T47D (cell line): ENCODE results near the gene CACNA1S.

Experiments
- DNase-seq, 2 experiments: peaks; one replicate each; pipeline versions ENCODE4 v3.0.0 to v3.0.0-alpha.2; 2011 to 2012; ENCODE audit warnings: low read depth in 1 of 2, low spot score in 1 of 2
- JUND ChIP-seq: IDR thresholded peaks from 2 replicates; pipeline ENCODE4 v1.6.1; 2012; ENCODE audit warnings: low read depth
- in situ Hi-C: cut with HindIII; loops from 2 replicates; pipeline ENCODE4 v1.10.0; 2016; ENCODE audit warnings: low sequenced_read_pairs, low pct_unique_long_range_greater_than_20kb

Gene CACNA1S

DNA sequence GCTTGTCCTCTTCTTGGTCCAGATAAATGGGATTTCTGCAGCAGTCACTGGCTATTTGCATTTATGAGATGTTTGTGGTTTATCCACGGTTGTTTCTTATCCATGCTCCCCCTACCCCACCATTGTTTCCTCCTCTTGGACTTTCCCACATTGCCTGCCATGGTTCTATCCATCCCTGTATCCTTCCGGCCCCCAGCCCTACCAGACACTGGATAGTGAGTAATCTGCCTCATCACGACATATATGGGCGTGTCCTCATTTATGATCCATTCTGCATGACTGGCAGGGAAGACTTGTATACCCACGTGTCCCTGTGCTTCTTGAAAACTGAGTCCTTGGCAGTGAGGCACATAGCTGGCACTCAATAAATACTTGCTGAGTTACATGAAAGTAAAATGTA lies 40.1 kb downstream of the CACNA1S start:
- in situ Hi-C loops: no loop called here
- DNase-seq: no peak
- no peak for TF ChIP-seq JUND

DNA sequence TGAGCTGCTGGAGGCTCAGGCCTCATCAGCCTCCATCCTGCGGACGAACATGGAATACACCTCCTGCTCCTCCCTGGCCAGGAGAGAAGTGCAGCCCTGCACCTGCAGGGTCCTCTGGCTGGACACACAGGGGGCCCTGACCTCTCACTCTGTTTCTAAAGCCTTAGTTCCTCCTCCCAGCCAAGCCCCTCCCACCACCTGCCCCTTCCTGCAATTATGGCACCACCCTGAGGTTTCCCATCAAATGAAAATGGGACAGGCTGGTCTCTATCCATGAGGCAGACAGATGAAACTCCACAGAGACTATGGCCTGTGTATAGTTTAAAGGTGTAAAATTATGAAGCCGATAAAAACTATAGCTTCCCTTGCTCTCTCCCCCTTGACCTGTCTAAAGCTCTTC lies 42.6 kb downstream of the CACNA1S start:
- no peak for DNase-seq
- in situ Hi-C loops: no loop called here
- TF ChIP-seq JUND: no peak

DNA sequence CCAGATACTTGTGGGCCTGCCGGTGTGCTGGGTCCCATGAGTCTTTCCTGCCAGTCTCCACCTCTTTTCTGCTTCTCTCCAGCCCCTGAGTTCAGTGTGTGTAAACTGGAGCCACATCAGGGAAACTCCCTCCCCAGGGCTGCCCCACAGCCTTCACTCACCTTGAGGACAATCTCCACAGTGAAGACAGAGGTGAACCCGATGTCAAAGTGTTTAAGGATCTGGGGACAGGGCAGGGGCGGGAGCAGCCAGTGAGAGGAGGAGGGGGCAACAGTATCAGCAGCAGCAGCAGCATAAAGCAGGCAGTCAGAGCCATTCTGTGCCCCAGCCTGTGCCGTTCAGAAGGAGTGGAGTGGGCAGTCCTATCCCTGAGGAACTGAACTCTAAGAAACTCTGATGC lies 43.2 kb downstream of the CACNA1S start:
- no peak for DNase-seq
- in situ Hi-C loops: no loop called here
- TF ChIP-seq JUND: no peak

DNA sequence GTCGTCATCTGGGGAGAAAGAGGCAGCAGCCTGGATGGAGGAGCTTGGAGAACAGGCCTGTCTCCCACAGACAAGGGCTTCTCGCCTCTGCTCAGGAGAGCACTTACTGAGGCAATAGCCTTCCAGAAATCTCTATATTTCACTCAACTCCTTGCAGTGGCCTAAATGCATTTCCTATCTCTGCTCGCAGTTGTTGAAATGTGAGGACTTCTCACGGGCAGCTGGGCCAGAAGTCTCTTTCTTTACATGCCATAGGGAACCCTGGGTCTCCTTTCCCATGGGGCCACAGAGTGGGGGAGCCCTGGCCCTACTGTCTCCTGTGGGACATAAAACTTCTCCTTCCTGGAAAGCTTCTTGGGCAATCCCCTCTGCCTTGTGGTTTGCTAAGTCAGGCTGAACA lies 45.2 kb downstream of the CACNA1S start:
- no peak for DNase-seq
- in situ Hi-C loops: no loop called here
- TF ChIP-seq JUND: no peak

- DNase-seq: no peak
- in situ Hi-C loops: no loop called here
- no peak for TF ChIP-seq JUND
Observed at GRCh38 chr1:201065686-201066085, 46.5 kb downstream of the CACNA1S start.

- in situ Hi-C loops: no loop called here
- no peak for TF ChIP-seq JUND
- DNase-seq: no peak
Observed at GRCh38 chr1:201064806-201065205, 47.4 kb downstream of the CACNA1S start.

- no peak for TF ChIP-seq JUND
- in situ Hi-C loops: no loop called here
- DNase-seq: no peak
Observed at GRCh38 chr1:201063145-201063544, 49.1 kb downstream of the CACNA1S start.

DNA sequence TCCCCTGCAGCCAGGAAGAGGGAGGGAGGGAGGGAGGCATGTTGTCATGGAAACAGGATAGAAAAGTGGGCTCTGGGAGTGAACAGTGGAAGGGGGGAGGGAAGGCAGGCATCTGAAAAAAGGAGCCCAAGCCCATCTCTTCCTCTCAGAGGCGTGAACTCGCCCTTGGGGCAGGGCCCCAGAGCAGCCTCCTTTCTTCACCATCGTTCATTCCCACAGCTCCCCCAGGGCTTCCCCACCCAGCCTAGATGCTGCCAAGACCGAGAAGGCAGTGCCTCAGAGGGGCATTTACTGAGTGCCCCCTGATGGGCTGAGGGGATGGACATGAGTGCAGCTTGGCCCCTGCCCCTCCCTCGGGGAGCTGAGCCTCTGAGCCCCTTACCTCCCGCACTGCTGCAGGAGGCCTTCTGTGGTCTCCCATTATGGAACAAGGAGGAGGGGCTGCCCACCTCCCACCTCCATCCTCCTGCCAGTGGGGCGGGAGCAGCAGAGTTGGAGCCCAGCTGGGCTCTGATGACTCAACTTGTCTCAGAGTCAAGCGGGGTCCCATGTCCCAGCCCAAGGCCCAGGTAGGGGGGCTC lies 49.6 kb downstream of the CACNA1S start:
- DNase-seq: no peak
- in situ Hi-C loops: no loop called here
- TF ChIP-seq JUND: no peak

GRCh38 chr1:201061886-201062285 lies 50.3 kb downstream of the CACNA1S start:
- no peak for DNase-seq
- in situ Hi-C loops: no loop called here
- no peak for TF ChIP-seq JUND

DNA sequence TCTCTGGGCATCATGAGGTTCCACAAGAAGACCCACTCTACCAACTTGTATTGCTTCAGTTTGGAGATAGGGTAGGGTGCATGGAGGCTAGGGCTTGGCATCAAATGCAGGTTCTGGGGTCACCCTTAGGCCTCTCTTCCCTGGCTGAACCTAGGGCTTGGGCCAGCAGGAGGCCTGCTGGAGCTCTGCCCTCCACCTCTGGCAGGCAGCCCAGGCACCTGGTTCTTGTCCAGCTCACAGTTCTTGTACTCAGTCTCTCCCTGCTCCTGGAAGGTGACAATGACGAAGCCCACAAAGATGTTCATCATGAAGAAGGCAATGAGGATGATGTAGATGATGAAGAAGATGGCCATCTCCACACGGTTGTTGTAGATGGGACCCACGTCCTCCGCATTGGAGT lies 51.2 kb downstream of the CACNA1S start:
- in situ Hi-C loops: no loop called here
- no peak for TF ChIP-seq JUND
- no peak for DNase-seq

DNA sequence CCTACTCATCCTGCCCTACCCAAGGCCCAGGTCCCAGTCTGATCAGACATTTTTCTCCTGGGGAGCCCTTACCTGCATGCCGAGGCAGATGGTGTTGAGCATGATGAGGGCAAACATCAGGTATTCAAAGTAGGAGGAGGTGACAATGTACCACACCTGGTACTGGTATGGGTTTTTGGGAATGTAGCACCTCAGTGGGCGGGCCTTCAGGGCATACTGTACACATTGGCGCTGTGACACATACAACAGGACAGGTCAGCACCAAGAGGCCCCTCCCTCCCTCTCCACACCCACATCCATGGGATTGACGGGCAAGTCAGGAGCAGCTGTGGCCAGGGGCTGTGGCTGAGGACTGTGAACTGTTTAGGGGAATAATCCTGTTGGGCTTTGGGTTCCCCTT lies 51.6 kb downstream of the CACNA1S start:
- peak; percentile 23 to 61 for DNase-seq
- in situ Hi-C loops: no loop called here
- no peak for TF ChIP-seq JUND

- DNase-seq: peak; percentile 27 to 51
- in situ Hi-C loops: no loop called here
- TF ChIP-seq JUND: no peak
Observed at GRCh38 chr1:201059871-201060555, 52.2 kb downstream of the CACNA1S start.

- no peak for TF ChIP-seq JUND
- in situ Hi-C loops: no loop called here
- DNase-seq: no peak
Observed at GRCh38 chr1:201059401-201059800, 52.8 kb downstream of the CACNA1S start.

GRCh38 chr1:201054091-201054543 lies 58.1 kb downstream of the CACNA1S start:
- TF ChIP-seq JUND: no peak
- no peak for DNase-seq
- in situ Hi-C loops: no loop called here
